PC-9 (cell line): ENCODE measurements around the gene TOM1L2. TPM values are rescaled to one million over a fixed set of nuclear protein-coding genes. Genes with fewer than 3 reads are reported as not detected.
A peak's percentile ranks its signal among the peaks of the same experiment; 100 is the strongest.

Source experiments
- BruUV-seq: library from RNA; stranded (reverse); fragments of 400-500 nt; replicated peaks from 2 replicates; lab custom pipeline; 2021; lab: Mats Ljungman, UMichigan
- CTCF ChIA-PET: fragments of 300-600 bp; sonication (Branson Sonifier 250); formaldehyde crosslinking; loops from one replicate; lab custom pipeline; 2022; ENCODE audit warnings: antibody characterized with exemption; lab: Charles Lee
- POLR2A ChIA-PET: fragments of 300-600 bp; sonication (Branson Sonifier 250); formaldehyde crosslinking; loops from one replicate; lab custom pipeline; 2022; ENCODE audit warnings: antibody characterized with exemption; ENCODE audit not compliant: unreplicated experiment; lab: Charles Lee
- DNase-seq, 2 experiments: peaks; one replicate each; pipeline versions ENCODE4 v3.0.0 to v3.0.0-alpha.2; 2015 to 2022; ENCODE audit warnings: mixed read lengths in 1 of 2
- H2AFZ ChIP-seq: fragments of 200-600 bp; sonication (generic); 2 replicates; pipeline ENCODE4 v1.8.1; 2017; ENCODE audit warnings: antibody characterized with exemption
- H3F3A ChIP-seq: fragments of 200-600 bp; sonication (generic); 2 replicates; pipeline ENCODE4 v1.8.1; 2017; ENCODE audit warnings: antibody characterized with exemption, mild to moderate bottlenecking, low read depth; ENCODE audit not compliant: insufficient read depth
- H3K27ac ChIP-seq: fragments of 200-600 bp; sonication (generic); 2 replicates; pipeline ENCODE4 v1.6.1; 2016; ENCODE audit warnings: mixed run types
- H3K27me3 ChIP-seq: fragments of 200-600 bp; sonication (generic); 2 replicates; pipeline ENCODE4 v1.6.1; 2016; ENCODE audit warnings: low read depth, mixed run types; ENCODE audit not compliant: insufficient read depth
- H3K36me3 ChIP-seq: fragments of 200-600 bp; sonication (generic); 2 replicates; pipeline ENCODE4 v1.6.1; 2016; ENCODE audit warnings: low read depth, mixed run types
- H3K4me1 ChIP-seq: fragments of 200-600 bp; sonication (generic); replicated peaks from 2 replicates; pipeline ENCODE4 v1.6.1; 2016; ENCODE audit warnings: mixed run types; ENCODE audit not compliant: insufficient read depth
- H3K4me2 ChIP-seq: fragments of 200-600 bp; sonication (generic); 2 replicates; pipeline ENCODE4 v1.6.1; 2017; ENCODE audit warnings: mixed run types
- H3K4me3 ChIP-seq: fragments of 200-600 bp; sonication (generic); 2 replicates; pipeline ENCODE4 v1.6.1; 2016; ENCODE audit warnings: mixed run types
- H3K79me2 ChIP-seq: fragments of 200-600 bp; sonication (generic); 2 replicates; pipeline ENCODE4 v1.6.1; 2017; ENCODE audit warnings: low read depth, mixed run types
- H3K9me2 ChIP-seq: fragments of 200-600 bp; sonication (generic); 2 replicates; pipeline ENCODE4 v1.8.1; 2017; ENCODE audit warnings: mild to moderate bottlenecking; ENCODE audit not compliant: insufficient read depth
- H3K9me3 ChIP-seq: fragments of 200-600 bp; sonication (generic); 2 replicates; pipeline ENCODE4 v1.8.1; 2016; ENCODE audit warnings: low read depth; ENCODE audit not compliant: insufficient read depth
- H4K20me1 ChIP-seq: fragments of 200-600 bp; sonication (generic); 2 replicates; pipeline ENCODE4 v1.8.1; 2017; ENCODE audit not compliant: insufficient read depth
- CTCF ChIP-seq: fragments of 200-600 bp; sonication (generic); conservative IDR thresholded peaks from 2 replicates; pipeline ENCODE4 v1.6.1; 2017; ENCODE audit warnings: mixed run types, antibody characterized with exemption, mild to moderate bottlenecking, moderate library complexity
- EZH2 ChIP-seq: fragments of 200-600 bp; sonication (generic); IDR thresholded peaks from 2 replicates; pipeline ENCODE4 v1.8.0; 2017; ENCODE audit warnings: antibody characterized with exemption, low read depth
- intact Hi-C: fragments of 100-400 bp; cut with micrococcal nuclease; formaldehyde crosslinking; loops from one replicate; pipeline ENCODE4 v1.10.0; 2022; ENCODE audit not compliant: unreplicated experiment
- total RNA-seq: library from RNA; stranded (reverse); gene quantifications from 2 replicates; pipeline ENCODE4 v1.2.3, GENCODE V29; 2021

The TOM1L2 gene
- total RNA-seq, 1 experiment from 2014 or later: 68.5 TPM

DNA sequence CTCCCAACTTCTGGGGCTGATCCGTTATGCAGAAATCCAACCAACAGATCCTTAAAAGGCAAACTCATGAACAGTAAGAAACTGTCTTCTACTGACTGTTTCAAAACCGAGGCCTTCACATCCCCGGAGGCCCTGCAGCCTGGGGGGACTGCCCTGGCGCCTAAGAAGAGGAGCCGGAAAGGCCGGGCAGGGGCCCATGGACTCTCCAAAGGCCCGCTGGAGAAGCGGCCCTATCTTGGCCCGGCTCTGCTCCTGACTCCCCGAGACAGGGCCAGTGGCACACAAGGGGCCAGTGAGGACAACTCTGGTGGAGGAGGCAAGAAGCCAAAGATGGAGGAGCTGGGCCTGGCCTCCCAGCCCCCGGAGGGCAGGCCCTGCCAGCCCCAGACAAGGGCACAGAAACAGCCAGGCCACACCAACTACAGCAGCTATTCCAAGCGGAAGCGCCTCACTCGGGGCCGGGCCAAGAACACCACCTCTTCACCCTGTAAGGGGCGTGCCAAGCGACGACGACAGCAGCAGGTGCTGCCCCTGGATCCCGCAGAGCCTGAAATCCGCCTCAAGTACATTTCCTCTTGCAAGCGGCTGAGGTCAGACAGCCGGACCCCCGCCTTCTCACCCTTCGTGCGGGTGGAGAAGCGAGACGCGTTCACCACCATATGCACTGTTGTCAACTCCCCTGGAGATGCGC is 174.9 kb downstream of the TOM1L2 start:
- Histone ChIP-seq H3F3A (no peaks in the 10 kb centered on the region), H3K79me2 (no peaks in the 10 kb centered on the region), H4K20me1 (peaks cover 91% of the 10 kb centered on the region), H3K4me1 (no peaks in the 10 kb centered on the region), H3K27ac (no peak overlapping the region), H3K4me2 (no peak overlapping the region), H3K9me2 (no peaks in the 10 kb centered on the region), H3K36me3 (0 out of 2 replicates have a peak, but pooled peaks cover 4% of the 10 kb centered on the region), H3K9me3 (no peaks in the 10 kb centered on the region), H2AFZ (no peak overlapping the region), H3K4me3 (no peak overlapping the region), H3K27me3 (no peaks in the 10 kb centered on the region)
- intact Hi-C loops: no loop called here
- DNase-seq: no peak
- ChIA-PET CTCF (no interaction called here), POLR2A (no interaction called here)
- BruUV-seq: TSS peak; percentile 5
- TF ChIP-seq CTCF (no peak), EZH2 (no peak)

DNA sequence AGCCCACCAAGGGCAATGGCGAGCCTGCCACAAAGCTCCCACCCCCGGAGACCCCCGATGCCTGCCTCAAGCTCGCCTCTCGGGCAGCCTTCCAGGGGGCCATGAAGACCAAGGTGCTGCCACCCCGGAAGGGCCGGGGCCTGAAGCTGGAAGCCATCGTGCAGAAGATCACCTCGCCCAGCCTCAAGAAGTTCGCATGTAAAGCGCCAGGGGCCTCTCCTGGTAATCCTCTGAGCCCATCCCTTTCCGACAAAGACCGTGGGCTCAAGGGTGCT is 175.5 kb downstream of the TOM1L2 start:
- no peaks in the 10 kb centered on the region for H3K9me3 ChIP-seq
- intact Hi-C loops: no loop called here
- H4K20me1 ChIP-seq: peaks cover 91% of the 10 kb centered on the region
- no peaks in the 10 kb centered on the region for H3K9me2 ChIP-seq
- DNase-seq: no peak
- H3K4me1 ChIP-seq: no peaks in the 10 kb centered on the region
- CTCF ChIA-PET: no interaction called here
- H3K27ac ChIP-seq: no peak overlapping the region
- TF ChIP-seq EZH2: no peak
- TF ChIP-seq CTCF: no peak
- H3K36me3 ChIP-seq: 0 out of 2 replicates have a peak, but pooled peaks cover 4% of the 10 kb centered on the region
- H3K4me2 ChIP-seq: no peak overlapping the region
- no peaks in the 10 kb centered on the region for H3F3A ChIP-seq
- H2AFZ ChIP-seq: no peak overlapping the region
- BruUV-seq: no TSS peak
- H3K4me3 ChIP-seq: no peak overlapping the region
- POLR2A ChIA-PET: no interaction called here
- H3K79me2 ChIP-seq: no peaks in the 10 kb centered on the region
- H3K27me3 ChIP-seq: no peaks in the 10 kb centered on the region

DNA sequence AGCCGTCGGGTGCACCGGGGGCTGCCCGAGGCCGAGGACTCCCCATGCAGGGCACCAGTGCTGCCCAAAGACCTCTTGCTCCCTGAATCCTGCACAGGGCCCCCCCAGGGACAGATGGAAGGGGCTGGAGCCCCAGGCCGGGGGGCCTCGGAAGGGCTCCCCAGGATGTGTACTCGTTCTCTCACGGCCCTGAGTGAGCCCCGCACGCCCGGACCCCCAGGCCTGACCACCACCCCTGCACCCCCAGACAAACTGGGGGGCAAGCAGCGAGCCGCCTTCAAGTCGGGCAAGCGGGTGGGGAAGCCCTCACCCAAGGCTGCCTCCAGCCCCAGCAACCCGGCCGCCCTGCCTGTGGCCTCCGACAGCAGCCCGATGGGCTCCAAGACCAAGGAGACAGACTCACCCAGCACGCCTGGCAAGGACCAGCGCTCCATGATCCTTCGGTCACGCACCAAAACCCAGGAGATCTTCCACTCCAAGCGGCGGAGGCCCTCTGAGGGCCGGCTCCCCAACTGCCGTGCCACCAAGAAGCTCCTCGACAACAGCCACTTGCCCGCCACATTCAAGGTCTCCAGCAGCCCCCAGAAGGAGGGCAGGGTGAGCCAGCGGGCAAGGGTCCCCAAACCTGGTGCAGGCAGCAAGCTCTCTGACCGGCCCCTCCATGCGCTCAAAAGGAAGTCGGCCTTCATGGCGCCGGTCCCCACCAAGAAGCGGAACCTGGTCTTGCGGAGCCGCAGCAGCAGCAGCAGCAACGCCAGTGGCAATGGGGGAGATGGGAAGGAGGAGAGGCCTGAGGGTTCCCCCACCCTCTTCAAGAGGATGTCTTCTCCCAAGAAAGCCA is 176.0 kb downstream of the TOM1L2 start:
- Histone ChIP-seq H3K9me3 (no peaks in the 10 kb centered on the region), H3K9me2 (no peaks in the 10 kb centered on the region), H3K79me2 (no peaks in the 10 kb centered on the region), H3K36me3 (0 out of 2 replicates have a peak, but pooled peaks cover 4% of the 10 kb centered on the region), H3K4me2 (no peak overlapping the region), H3K27ac (no peak overlapping the region), H3F3A (no peaks in the 10 kb centered on the region), H3K27me3 (no peaks in the 10 kb centered on the region), H2AFZ (no peak overlapping the region), H4K20me1 (peaks cover 92% of the 10 kb centered on the region), H3K4me3 (no peak overlapping the region), H3K4me1 (no peaks in the 10 kb centered on the region)
- POLR2A ChIA-PET: interaction anchor here (0.5 kb wide), 1 partner anchor 150 kb away, joined by 9 read pairs; no protein-coding TSS in a partner anchor
- CTCF ChIA-PET: no interaction called here
- DNase-seq: no peak
- no TSS peak for BruUV-seq
- TF ChIP-seq CTCF: no peak
- no peak for TF ChIP-seq EZH2
- intact Hi-C loops: no loop called here
